Effector memory CD4-positive, alpha-beta T cell (primary cell): Measurements from ENCODE around the gene PRKG1.
"Not testable (repeated sequence)": the region's sequence is repeated elsewhere in the genome, so short reads cannot be mapped to it uniquely, and the experiment has no call there.

Experiments used
- DNase-seq, 3 donors: peaks; one replicate each; pipeline ENCODE4 v3.0.0-alpha.2; 2020
- H3K27ac ChIP-seq: 2 replicates; pipeline ENCODE4 v1.7.0; 2013; ENCODE audit warnings: mild to moderate bottlenecking, low read length, moderate library complexity; ENCODE audit not compliant: insufficient read depth, poor library complexity, severe bottlenecking
- H3K27me3 ChIP-seq: replicated peaks from 2 replicates; pipeline ENCODE4 v1.7.0; 2013; ENCODE audit warnings: mild to moderate bottlenecking, low read length; ENCODE audit not compliant: insufficient read depth, control insufficient read depth, poor library complexity, severe bottlenecking
- H3K36me3 ChIP-seq: 2 replicates; pipeline ENCODE4 v1.7.0; 2013; ENCODE audit warnings: mild to moderate bottlenecking, low read length, moderate library complexity; ENCODE audit not compliant: control insufficient read depth, insufficient read depth
- H3K4me1 ChIP-seq: 2 replicates; pipeline ENCODE4 v1.7.0; 2013; ENCODE audit warnings: low read length, mild to moderate bottlenecking; ENCODE audit not compliant: control insufficient read depth, insufficient read depth, poor library complexity, severe bottlenecking
- H3K4me3 ChIP-seq: 2 replicates; pipeline ENCODE4 v1.7.0; 2013; ENCODE audit warnings: low read length, low read depth, mild to moderate bottlenecking; ENCODE audit not compliant: insufficient read depth, poor library complexity, severe bottlenecking
- H3K9me3 ChIP-seq: 2 replicates; pipeline ENCODE4 v1.7.0; 2013; ENCODE audit warnings: mild to moderate bottlenecking, low read length, moderate library complexity; ENCODE audit not compliant: control insufficient read depth

Gene PRKG1

DNA sequence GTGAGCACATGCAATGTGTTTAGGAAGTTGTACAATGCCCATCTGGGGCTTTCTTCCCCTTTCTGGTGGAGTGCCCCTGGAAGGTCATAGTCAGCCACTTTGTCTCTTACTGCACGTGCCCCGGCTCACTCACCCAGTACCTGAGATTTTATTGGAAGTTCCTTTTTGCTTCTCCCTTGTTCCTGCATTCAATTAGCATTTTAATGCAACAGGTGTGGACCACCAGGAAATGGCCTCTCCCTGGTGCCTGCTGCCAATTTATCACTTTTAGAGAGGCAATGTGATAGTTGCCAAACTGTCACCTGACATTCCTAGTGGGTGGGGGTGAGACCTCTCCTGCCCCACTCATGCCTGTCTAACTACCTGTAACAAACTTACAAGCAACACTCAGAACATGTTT is 946.4 kb downstream of the PRKG1 start:
- no peak for DNase-seq
- Histone ChIP-seq H3K4me3 (no peak overlapping the region), H3K9me3 (no peaks in the 10 kb centered on the region), H3K36me3 (no peaks in the 10 kb centered on the region), H3K4me1 (no peaks in the 10 kb centered on the region), H3K27ac (no peak overlapping the region), H3K27me3 (no peaks in the 10 kb centered on the region)

DNA sequence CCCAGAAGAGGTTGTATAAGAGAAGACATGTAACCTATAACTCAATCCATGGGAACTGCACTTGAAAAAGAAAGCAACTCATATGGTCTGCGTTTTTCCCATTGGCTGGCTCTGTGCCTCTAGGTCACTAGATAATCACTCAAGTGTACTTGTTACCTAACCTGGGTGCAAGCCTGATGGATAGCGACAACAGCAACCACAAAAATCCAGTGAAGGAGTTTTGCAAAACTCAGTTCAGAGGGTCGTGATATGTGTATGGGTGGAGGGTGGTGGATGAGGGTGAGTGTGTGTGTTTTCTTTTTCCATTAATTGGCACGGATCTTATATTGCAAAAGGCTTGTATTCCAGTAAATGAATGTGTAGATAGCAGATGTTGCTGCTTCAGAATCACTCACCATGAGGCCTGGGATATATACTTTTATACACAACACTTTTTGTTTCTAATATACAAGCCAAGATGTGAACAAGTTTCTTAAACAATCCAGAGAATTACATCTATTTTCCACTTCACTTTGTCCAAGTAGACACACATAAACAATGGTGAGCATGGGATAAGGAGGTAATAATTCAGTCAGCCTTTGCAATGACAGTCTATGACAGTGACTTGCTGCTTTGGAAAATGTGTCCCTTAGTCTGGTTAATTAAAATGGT is 952.9 kb downstream of the PRKG1 start:
- Histone ChIP-seq H3K9me3 (no peaks in the 10 kb centered on the region), H3K4me1 (no peaks in the 10 kb centered on the region), H3K36me3 (no peaks in the 10 kb centered on the region), H3K4me3 (no peak overlapping the region), H3K27me3 (no peaks in the 10 kb centered on the region), H3K27ac (no peak overlapping the region)
- DNase-seq, result no peak

DNA sequence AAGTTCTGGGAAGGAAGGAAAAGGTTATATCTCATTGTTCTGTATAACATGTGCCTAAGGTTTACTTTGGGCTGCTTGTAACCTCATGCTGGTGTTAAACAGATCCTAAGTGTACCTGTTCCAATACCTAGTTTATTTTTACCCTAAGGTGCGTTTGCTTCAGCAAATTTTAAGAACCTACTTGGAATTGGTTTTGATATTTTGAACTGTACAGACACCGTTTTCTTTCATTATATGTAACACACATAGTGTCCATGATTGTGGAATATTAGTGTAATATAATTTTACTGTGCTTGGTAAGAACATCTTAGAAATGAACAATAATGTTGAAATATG is 954.2 kb downstream of the PRKG1 start:
- no peaks in the 10 kb centered on the region for H3K27me3 ChIP-seq
- H3K27ac ChIP-seq, result no peak overlapping the region
- no peaks in the 10 kb centered on the region for H3K9me3 ChIP-seq
- no peaks in the 10 kb centered on the region for H3K4me1 ChIP-seq
- H3K36me3 ChIP-seq, result no peaks in the 10 kb centered on the region
- DNase-seq, result no peak
- no peak overlapping the region for H3K4me3 ChIP-seq

DNA sequence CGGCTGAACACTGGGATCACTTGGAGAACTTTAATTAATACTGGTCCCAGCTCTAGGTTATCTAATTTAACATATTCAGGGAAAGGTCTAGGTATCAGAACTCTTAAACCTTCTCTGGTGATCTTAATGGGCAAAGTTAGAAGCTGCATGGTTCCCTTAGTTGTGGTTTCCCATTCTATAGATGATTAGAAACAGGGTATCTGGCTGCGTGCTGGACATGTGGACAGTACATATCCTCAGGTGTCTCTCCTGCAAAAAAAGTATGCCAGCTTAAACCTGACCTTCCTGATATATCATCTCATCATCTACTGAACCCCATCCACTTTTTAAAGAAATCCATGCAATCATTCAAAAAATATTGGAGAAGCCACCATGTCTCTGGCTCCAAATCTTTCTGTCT is 955.3 kb downstream of the PRKG1 start:
- Histone ChIP-seq H3K4me1 (no peaks in the 10 kb centered on the region), H3K27ac (no peak overlapping the region), H3K36me3 (no peaks in the 10 kb centered on the region), H3K4me3 (no peak overlapping the region), H3K9me3 (no peaks in the 10 kb centered on the region), H3K27me3 (no peaks in the 10 kb centered on the region)
- DNase-seq, result no peak

DNA sequence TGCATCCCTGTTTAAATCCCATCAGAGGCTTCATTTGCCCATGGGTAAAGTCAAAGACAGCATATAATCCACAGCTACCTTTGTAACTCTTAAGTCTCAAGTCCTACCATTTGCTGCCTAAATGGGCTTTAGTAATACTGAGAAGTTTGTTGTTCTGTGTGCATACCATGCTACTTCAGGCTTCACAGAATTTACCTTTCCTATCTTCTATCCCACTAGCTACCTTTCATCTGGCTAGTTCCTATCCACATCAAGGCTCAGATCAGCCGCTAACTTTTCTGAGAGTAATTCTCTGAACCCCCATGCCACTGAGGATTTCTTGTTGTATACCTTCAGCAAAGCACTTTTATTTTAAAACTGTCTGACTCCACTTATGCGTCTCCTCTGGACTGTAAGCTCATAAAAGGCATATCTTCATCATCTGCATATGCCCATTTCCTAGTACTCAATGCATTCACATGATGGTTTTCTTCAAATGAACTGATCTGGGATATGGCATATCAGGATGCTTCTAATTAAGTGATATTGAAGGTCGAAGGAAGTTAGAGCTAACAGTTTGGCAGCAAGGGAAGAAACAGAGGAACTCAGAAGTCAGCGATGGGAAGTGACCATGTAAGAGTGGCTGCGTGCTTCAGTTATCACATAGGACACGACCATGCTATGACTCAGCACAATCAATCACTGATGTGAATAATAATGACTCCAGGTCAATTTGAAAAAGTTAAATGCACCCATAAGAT is 955.9 kb downstream of the PRKG1 start:
- no peak overlapping the region for H3K4me3 ChIP-seq
- DNase-seq, result no peak
- no peak overlapping the region for H3K27ac ChIP-seq
- H3K9me3 ChIP-seq, result no peaks in the 10 kb centered on the region
- no peaks in the 10 kb centered on the region for H3K27me3 ChIP-seq
- H3K4me1 ChIP-seq, result no peaks in the 10 kb centered on the region
- no peaks in the 10 kb centered on the region for H3K36me3 ChIP-seq

DNA sequence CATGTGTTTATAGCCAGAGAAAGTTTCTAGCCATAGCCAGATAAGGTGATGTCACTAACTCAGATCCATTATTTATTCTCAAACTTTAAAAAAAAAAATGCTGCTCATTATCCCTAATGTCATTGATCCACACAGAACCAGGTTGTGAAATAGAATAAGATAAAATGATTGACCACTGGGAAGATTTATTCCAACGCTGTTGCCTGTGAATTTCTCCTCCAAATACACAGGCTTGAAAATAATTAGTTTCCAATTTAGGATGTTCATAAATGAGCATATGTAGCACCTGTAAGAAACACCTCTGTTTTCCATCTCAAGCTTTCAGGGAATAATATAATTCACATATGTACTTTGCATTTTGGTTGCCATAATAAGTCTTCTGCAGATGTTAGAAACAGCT is 956.7 kb downstream of the PRKG1 start:
- Histone ChIP-seq H3K4me3 (no peak overlapping the region), H3K36me3 (no peaks in the 10 kb centered on the region), H3K27ac (no peak overlapping the region), H3K9me3 (no peaks in the 10 kb centered on the region), H3K27me3 (no peaks in the 10 kb centered on the region), H3K4me1 (no peaks in the 10 kb centered on the region)
- no peak for DNase-seq

DNA sequence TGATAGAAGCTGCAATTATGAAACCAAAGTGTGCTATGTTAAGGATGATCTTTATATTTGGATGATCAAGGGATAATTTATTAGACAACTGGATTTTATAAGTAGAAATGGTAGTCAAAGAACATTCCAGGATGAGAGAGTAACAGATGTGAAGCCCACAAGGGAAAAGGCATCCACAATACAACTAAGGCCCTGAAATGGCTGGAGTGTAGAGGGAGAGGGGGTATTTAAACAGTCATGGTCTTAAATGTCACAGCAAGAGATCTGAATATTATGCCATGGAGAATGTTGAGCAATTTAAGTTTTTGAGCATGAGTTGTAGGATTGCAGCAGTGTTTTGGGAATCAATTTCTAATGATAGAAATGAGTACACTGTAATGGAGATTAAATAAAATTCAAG is 957.5 kb downstream of the PRKG1 start:
- no peak for DNase-seq
- Histone ChIP-seq H3K27ac (no peak overlapping the region), H3K9me3 (no peaks in the 10 kb centered on the region), H3K4me1 (no peaks in the 10 kb centered on the region), H3K27me3 (no peaks in the 10 kb centered on the region), H3K36me3 (no peaks in the 10 kb centered on the region), H3K4me3 (no peak overlapping the region)

DNA sequence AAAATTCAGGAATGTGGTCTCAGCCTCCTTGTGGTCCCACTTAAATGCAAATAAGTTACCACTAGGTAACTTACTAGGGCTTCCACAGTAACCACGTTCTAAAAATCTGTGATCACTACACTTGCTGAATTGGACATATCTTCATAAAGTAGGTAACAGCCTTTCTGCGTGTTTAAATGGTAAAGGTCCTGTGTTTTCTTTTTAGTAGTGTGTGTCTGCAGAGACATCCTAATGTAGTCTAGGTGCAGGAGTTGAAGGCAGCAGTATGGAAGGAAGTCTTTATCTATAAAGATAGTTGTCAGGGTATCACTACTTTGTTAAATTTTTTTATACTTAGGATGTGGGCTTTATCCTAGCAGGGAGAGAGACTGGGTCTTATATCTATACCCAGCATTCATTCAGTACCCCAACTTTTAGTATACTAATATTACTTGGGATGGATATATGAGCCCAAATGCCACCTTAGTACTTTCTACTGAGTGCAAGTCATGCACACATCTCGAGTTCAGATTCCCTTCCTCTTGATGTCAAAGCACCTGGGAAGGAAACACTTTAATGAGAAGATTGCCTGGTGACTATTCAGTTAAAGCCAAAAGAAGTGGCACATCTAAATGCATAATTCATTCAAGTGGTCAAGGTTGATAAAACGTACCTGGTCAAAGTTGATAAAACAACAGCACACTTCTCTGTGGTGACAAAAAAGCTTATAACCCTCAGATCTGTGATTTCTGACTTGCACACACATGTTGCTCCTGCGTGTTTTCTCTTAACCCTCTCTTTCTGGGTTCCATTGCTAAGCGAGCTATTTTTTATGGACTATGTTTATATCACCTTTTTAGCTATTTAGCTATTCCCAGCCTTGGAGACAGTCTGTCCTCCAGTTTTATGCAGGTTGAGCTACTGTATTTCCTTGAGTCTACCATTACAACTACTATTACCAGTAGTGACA is 958.7 kb downstream of the PRKG1 start:
- no peaks in the 10 kb centered on the region for H3K27me3 ChIP-seq

DNA sequence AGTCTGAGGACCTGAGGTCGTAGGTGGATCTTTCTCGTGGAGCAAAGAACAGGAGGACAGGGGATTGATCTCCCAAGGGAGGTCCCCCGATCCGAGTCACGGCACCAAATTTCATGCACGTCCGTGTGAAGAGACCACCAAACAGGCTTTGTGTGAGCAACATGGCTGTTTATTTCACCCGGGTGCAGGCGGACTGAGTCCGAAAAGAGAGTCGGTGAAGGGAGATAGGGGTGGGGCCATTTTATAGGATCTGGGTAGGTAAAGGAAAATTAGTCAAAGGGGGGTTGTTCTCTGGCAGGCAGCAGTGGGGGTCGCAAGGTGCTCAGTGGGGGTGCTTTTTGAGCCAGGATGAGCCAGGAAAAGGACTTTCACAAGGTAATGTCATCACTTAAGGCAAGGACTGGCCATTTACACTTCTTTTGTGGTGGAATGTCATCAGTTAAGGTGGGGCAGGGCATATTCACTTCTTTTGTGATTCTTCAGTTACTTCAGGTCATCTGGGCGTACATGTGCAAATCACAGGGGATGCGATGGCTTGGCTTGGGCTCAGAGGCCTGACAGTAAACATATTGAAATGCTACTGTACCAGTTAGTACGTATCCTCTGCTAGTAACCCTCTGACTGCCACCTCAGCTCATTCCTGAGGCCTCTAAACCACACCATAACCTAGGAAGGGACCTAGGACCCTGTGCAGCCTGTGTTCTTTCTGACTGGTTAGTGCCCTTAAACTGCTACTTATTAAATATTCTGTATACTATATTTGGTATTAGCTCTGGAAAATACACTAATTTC is 964.9 kb downstream of the PRKG1 start:
- H3K27me3 ChIP-seq, DNase-seq: not testable (repeated sequence)

More for the DNA sequence above, 958.7 kb downstream of the PRKG1 start:
- Histone ChIP-seq H3K9me3 (no peaks in the 10 kb centered on the region), H3K4me3 (no peak overlapping the region), H3K4me1 (no peaks in the 10 kb centered on the region), H3K27ac (no peak overlapping the region), H3K36me3 (no peaks in the 10 kb centered on the region)
- DNase-seq, result no peak

More for the DNA sequence above, 964.9 kb downstream of the PRKG1 start:
- H3K36me3 ChIP-seq, H3K9me3 ChIP-seq, H3K4me3 ChIP-seq, H3K4me1 ChIP-seq, H3K27ac ChIP-seq: not testable (repeated sequence)
